ENCODE measurements around the gene RBM11.

DNA sequence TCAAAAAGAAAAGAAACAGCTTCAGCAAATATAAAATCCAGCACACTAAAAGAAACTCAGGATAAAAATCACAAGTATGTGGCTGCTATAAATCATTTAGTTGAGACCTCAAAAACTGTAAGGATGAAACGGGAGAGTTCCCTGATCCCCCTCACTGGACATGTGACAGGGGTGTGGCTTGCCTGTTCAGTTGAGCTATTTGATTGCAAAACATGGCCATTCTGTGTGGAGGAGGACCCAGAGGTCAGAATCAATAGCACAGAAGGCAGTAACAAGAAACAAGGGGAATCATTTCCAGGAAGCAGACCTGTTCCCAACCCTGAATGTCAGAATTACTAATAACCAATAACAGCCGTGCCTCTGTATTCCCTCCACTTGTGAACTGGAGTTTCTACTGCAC lies 27.9 kb downstream of the RBM11 start:
- TF ChIP-seq, protein P1, sequence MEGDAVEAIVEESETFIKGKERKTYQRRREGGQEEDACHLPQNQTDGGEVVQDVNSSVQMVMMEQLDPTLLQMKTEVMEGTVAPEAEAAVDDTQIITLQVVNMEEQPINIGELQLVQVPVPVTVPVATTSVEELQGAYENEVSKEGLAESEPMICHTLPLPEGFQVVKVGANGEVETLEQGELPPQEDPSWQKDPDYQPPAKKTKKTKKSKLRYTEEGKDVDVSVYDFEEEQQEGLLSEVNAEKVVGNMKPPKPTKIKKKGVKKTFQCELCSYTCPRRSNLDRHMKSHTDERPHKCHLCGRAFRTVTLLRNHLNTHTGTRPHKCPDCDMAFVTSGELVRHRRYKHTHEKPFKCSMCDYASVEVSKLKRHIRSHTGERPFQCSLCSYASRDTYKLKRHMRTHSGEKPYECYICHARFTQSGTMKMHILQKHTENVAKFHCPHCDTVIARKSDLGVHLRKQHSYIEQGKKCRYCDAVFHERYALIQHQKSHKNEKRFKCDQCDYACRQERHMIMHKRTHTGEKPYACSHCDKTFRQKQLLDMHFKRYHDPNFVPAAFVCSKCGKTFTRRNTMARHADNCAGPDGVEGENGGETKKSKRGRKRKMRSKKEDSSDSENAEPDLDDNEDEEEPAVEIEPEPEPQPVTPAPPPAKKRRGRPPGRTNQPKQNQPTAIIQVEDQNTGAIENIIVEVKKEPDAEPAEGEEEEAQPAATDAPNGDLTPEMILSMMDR (conservative IDR thresholded peaks at IDR 0.05; ENCODE audit: low read length) = no peak
- no peak for TF ChIP-seq EZH2phosphoT487 (IDR thresholded peaks at IDR 0.05; ENCODE audit: borderline replicate concordance, low read depth, low read length)
